Choroid plexus epithelial cell (primary cell): ENCODE data around the gene GPC2.
"Not testable (repeated sequence)": the region's sequence is repeated elsewhere in the genome, so short reads cannot be mapped to it uniquely, and the experiment has no call there.

Source experiments
- DNase-seq: peaks from one replicate; pipeline ENCODE4 v3.0.0-alpha.2; 2010; ENCODE audit warnings: low read depth
- H3K4me3 ChIP-seq: 2 replicates; pipeline ENCODE4 v1.5.1; 2011; ENCODE audit warnings: low read depth, mild to moderate bottlenecking, control low read depth, low read length, moderate library complexity
- TF ChIP-seq, protein P1 (sequence below): conservative IDR thresholded peaks from 2 replicates; pipeline ENCODE4 v1.5.1; 2011; ENCODE audit warnings: low read depth, mild to moderate bottlenecking, control low read depth, inconsistent platforms, low read length, moderate library complexity

GPC2 gene

DNA sequence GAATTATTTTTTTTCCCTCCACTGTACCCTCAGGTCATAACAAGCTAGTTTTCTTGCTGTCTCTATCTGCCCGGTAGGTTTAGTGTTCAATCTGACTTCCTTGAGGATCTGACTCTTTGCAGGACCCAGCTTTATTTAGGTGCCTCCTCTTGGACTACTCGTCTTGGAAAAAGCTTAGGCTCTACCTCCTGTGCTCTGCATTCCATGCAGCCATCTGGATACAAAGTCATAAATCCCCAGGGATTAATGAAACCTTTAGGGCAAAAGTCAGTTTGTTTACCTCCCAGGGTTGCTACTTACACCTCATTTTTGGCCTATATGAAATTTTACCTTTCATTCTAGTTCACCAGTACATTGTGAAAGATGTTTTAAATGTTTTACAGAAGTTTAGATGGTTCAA, 8.5 kb upstream of the GPC2 start:
- TF ChIP-seq, protein P1, sequence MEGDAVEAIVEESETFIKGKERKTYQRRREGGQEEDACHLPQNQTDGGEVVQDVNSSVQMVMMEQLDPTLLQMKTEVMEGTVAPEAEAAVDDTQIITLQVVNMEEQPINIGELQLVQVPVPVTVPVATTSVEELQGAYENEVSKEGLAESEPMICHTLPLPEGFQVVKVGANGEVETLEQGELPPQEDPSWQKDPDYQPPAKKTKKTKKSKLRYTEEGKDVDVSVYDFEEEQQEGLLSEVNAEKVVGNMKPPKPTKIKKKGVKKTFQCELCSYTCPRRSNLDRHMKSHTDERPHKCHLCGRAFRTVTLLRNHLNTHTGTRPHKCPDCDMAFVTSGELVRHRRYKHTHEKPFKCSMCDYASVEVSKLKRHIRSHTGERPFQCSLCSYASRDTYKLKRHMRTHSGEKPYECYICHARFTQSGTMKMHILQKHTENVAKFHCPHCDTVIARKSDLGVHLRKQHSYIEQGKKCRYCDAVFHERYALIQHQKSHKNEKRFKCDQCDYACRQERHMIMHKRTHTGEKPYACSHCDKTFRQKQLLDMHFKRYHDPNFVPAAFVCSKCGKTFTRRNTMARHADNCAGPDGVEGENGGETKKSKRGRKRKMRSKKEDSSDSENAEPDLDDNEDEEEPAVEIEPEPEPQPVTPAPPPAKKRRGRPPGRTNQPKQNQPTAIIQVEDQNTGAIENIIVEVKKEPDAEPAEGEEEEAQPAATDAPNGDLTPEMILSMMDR, result no peak
- DNase-seq, result no peak
- no peak overlapping the region for H3K4me3 ChIP-seq

DNA sequence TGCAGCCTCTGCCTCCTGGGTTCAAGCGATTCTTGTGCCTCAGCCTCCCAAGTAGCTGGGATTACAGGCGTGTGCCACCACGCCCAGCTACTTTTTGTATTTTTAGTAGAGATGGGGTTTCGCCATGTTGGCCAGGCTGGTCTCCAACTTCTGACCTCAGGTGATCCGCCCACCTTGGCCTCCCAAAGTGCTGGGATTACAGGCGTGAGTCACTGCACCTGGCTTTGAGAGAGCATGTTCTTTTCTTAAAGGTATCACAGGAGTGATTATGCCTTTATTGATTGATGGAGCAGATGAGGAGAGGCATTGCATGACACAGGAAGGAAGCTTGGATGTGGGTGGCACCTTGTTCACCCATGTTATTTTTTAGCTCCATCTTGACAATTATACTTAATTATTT, 5.9 kb upstream of the GPC2 start:
- not testable (repeated sequence) for H3K4me3 ChIP-seq, DNase-seq

GRCh38 chr7:100182616-100183015, 5.4 kb upstream of the GPC2 start:
- H3K4me3 ChIP-seq, DNase-seq: not testable (repeated sequence)

GRCh38 chr7:100180084-100180483, 2.9 kb upstream of the GPC2 start:
- not testable (repeated sequence) for DNase-seq, H3K4me3 ChIP-seq

DNA sequence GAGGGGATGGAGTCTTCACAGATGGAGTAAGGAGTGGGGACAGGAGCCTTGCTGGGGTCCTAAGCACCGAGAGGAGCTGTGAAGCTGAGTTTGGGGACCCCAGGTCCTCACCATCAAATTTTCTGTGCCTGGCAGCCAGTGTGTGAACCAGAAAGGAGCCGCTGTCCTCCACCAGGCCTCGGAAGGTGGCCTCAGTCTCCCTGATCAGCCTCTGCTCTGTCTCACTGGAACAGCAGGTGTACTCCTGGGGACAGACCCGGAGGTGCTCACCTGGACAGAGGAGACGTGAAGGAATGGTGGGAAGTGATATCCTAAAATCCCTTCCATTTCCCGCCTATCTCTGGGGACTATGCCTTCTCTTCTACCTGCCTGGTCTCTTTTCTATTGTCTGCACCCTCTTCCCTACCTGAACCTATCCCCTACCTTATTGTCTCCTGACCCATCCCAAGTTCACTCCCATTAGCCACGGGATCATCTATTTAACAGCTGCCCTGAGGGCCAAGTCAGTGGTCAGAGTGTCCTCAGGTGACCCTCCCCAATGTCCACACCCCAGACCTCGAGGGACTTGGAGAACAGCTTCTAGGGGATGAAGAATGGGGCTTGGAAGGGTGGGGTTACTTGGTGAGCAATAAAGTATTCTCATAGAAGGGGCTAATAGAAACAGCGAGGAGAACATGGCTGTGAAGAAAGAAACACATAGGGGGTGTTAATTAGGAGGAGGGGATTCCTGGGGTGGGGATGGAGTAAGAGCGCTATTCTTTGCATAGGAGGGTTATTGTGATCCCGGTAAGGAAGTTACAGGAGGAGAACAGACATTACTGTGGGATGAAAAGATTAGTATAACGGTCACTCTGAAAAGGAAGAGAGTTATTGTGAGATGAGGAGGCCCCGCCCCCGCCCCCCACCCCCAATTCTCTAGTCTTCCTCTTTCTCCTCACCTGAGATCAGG, 811 bp downstream of the GPC2 start:
- TF ChIP-seq, protein P1, result no peak
- no peak for DNase-seq
- peak overlapping the region; percentile 70 for H3K4me3 ChIP-seq

DNA sequence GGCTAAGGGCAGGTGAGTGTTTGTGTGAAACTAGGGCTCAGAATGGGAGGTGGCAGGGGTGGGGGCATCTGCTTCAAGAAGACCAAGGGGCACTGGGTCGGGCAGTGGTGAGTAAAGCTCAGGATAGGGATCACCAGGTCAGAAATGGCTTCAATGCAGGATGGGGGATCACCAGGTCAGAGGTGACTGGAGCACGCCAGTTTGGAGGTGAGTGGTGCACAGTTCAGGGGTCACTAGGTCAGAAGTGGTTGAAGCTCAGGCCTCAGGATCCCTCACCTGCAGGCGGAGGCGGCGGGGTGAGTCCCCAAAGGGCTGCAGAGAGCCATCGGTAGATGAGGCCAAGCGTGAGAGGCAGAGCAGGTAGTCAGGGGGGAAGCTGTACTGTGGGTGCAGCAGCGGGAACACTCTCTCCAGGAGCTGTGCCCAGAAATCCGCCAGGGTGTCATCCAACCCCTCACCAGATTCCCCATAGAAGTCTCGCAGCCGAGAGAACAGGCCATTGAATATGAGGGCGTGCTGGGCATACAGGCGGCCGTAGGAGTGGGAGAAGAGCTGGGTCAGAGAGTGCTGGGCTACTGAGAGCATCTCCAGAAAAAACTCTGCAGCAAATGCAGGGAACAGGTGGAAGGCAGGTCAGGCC, 1.8 kb downstream of the GPC2 start:
- TF ChIP-seq, protein P1, result no peak

DNA sequence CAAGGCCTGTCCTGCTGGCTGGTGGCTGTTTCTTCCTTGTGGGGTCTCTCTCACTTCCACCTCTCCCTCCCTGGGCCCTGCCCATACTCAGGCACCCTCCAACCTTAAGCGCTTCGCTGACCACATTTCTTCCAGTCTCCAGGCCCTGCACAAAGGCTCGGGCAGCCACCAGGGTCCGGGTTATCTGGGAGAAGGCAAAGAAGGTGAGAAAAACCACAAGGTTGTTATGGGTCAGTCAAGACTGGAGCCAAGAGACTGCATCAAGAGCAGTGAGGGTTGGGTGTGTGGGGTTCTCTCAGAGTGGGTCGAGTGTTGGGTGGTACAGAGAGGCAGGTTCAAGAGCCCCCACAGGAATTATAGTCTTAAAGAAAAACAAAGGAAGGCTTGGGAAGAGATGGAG, 2.6 kb downstream of the GPC2 start:
- no peak for DNase-seq
- TF ChIP-seq, protein P1, result no peak

More for the DNA sequence above, 1.8 kb downstream of the GPC2 start:
- no peak for DNase-seq
- H3K4me3 ChIP-seq, result no peak overlapping the region

DNA sequence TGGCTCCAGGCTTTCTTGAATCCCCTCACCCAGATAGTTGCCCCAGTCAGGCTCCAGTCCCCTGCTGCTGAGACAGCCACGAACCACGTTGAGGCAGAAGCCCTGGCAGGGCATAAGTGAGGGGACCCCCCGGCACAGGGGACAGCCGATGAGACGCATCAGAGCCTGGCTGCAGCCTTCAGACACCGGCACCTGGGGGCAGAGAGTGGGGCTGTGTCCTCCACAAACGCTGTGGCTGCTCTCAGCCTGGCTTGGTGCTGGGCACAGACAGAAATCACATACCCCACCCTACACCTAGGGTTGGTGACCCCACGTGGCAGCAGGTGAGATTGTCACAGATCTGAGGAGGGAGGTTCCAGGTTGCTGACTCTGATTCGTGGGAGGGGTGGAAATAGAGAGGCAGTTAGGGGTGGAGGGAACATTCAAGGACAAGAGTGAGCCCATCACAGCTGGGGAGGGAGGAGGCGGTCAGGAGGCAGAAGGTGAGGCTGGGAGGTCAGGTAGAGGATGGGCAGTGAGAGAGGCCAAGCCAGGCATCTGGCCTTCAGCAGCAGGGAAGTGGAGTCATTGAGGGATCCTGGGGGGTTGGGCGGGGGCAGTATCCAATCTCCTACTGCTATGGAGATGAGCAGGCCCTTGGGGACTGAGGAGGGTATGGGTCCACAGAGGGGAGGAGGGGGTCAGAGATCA, 3.2 kb downstream of the GPC2 start:
- no peak for DNase-seq
- TF ChIP-seq, protein P1, result no peak
- H3K4me3 ChIP-seq, result no peak overlapping the region

More for the DNA sequence above, 2.6 kb downstream of the GPC2 start:
- no peak overlapping the region for H3K4me3 ChIP-seq
